AG09319 (cell line): ENCODE measurements around the gene PLSCR2.

Experiments
- DNase-seq: peaks from one replicate; pipeline ENCODE4 v3.0.0-alpha.2; 2010; ENCODE audit warnings: low read depth; ENCODE audit errors: extremely low read depth
- TF ChIP-seq, protein P1 (sequence below): IDR thresholded peaks from 2 replicates; pipeline ENCODE4 v1.5.1; 2011; ENCODE audit warnings: low read depth, mild to moderate bottlenecking, inconsistent platforms, low read length, moderate library complexity

PLSCR2 gene

DNA sequence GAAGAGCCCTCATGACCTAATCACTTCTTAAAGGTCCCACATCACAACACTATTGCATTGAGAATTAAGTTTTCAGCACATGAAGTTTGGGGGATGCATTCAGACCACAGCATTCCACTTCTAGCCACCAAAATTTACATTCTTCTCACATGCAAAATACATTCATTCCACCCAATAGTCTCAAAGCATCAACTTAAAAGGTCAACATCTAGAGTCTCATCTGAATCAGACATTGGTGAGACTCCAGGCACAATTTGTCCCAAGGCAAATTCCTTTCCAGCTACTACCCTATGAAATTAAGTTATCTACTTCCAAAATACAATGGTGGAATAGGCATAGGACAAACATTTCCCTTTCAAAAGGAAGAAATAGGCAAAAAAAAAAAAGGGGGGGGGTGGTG, 64.9 kb downstream of the PLSCR2 start:
- DNase-seq, result no peak
- TF ChIP-seq, protein P1, sequence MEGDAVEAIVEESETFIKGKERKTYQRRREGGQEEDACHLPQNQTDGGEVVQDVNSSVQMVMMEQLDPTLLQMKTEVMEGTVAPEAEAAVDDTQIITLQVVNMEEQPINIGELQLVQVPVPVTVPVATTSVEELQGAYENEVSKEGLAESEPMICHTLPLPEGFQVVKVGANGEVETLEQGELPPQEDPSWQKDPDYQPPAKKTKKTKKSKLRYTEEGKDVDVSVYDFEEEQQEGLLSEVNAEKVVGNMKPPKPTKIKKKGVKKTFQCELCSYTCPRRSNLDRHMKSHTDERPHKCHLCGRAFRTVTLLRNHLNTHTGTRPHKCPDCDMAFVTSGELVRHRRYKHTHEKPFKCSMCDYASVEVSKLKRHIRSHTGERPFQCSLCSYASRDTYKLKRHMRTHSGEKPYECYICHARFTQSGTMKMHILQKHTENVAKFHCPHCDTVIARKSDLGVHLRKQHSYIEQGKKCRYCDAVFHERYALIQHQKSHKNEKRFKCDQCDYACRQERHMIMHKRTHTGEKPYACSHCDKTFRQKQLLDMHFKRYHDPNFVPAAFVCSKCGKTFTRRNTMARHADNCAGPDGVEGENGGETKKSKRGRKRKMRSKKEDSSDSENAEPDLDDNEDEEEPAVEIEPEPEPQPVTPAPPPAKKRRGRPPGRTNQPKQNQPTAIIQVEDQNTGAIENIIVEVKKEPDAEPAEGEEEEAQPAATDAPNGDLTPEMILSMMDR, result no peak

DNA sequence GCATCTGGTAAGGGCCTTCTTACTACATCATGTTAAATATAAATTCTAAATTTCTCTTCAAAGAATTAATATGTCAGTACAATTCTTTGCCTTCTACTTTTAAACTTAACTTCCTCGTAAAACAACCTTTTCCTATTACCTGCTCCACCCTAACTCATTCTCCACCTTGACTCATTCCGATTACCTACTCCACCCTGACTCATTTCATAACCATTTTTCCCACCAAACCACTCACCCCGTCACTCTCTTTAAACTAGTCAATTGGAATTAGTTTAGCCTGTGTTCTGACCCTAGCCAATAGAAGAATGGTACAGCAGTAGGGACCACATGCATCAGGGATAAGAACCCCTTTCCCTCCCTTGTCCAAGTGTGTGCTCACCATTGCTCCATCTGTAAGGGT, 65.6 kb downstream of the PLSCR2 start:
- no peak for DNase-seq
- TF ChIP-seq, protein P1, result no peak

DNA sequence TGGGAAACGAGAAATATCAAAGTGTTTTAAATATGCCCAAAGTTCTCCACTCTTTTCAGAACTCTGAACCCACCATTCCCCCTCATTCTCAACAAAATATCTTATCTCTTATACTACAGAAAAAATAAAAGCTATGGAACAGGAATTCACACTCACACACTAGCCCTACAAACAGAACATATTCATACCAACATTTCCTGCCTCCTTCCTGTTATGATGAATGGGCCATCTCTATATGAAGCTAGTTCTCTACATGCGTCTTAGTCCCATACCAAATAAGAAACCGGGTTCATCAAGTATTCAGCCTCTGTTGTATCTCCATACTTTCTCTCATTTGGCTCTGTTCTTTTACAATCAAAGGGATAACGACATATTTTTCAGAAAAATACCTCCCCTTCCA, 72.6 kb downstream of the PLSCR2 start:
- TF ChIP-seq, protein P1, result no peak
- DNase-seq, result no peak

DNA sequence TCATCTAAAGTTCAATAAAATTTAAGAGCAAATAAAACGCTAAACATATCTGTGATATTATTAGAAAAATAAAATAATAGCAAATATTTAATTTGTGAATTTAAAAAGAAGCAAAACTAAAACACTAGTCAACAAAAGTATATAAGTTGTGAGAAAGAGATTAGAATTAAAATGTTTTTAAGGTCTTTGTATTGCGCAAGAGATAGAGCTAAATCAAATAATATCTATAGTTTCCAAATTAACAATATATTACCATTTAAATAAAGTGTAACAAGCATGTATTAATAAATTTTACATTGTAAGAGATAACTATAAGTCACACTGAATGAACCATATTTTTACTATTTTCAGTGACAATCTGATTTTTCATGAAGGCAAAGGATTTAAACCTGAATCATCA, 74.2 kb downstream of the PLSCR2 start:
- no peak for DNase-seq
- TF ChIP-seq, protein P1, result no peak

DNA sequence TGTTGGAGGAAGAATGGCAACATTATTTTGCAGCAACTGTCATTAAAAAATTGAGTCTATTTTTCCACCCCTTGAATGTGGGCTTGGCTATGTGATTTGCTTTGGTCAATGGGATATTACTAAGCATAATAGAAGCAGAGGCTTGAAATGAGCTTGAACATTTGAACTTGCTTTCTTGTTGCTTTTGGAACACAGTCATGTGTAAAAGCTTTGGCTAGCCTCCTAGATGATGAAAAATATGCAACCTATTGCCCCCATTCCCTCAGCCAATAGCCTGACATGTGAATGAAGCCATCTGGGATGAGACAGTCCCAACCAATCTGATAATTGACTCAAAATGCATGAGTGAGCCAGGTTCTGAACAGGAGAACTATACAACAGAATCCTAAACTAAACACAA, 78.4 kb downstream of the PLSCR2 start:
- DNase-seq, result peak; percentile 30
- TF ChIP-seq, protein P1, result no peak

DNA sequence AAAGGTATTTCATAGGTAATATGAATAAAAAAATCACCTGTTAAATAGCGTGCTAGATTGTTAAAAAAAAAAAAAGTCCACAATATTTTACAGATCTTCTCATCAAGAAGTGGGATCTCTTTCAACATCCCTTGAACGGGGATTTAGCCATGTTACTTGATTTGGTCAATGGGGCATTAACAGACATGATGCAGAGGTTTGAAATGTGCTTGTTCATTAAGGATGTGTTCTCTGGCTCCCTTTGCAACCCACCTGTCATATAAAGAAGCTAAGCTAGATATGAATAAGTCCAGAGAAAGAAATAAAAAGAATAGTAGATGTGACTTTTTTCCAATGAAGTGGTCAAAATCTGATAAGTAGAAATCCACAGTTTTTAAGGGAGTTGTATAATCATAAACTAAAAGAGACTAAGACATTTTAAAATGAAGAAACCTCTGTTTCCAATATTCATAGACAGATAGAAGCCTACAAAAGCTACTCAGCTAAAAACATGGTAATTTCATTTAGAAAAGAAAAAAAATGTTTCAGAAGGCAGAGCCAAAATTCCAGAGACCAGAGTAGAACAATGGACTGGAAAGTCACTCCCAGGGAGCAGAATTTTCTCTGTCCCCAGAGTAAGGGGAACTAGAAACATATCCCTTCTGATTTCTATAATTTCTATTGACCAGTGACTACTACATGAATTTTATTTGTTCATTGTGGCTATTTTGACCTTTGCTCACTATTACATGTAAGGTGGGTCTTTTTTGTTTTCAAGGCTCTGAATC, 79.2 kb downstream of the PLSCR2 start:
- TF ChIP-seq, protein P1, result no peak
- no peak for DNase-seq

DNA sequence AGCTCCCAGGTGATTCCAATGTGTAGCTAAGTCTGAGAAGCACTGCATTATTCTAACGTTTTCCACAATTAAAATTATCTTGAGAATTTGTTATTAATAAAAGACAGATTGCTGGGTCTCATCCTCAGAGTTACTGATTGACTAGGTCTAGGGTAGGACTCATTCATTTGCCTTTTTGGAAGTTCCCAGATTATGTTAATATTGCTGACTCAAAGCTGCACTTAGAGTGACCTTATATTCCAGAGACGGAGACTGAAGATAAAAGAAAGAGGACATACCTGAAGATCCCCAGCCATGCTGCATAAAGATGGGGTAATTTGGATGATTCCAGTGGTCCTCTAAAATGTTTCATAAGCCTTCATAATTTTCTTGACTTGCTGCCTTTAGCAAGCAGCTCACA, 81.8 kb downstream of the PLSCR2 start:
- no peak for DNase-seq

More for the DNA sequence above, 81.8 kb downstream of the PLSCR2 start:
- TF ChIP-seq, protein P1, result no peak
